Brain microvascular endothelial cell (primary cell): Measurements from ENCODE around the gene OTOF.

Experiments
- DNase-seq: peaks from one replicate; pipeline ENCODE4 v3.0.0-alpha.2; 2020
- H3K27ac ChIP-seq: fragments of 250-450 bp; sonication (Bioruptor Pico); 2 replicates; pipeline ENCODE4 v1.5.1; 2020; ENCODE audit warnings: mild to moderate bottlenecking, moderate library complexity
- H3K27me3 ChIP-seq: fragments of 250-450 bp; sonication (Bioruptor Pico); replicated peaks from 2 replicates; pipeline ENCODE4 v1.5.1; 2020; ENCODE audit warnings: mild to moderate bottlenecking
- H3K36me3 ChIP-seq: fragments of 250-450 bp; sonication (Bioruptor Pico); replicated peaks from 2 replicates; pipeline ENCODE4 v1.5.1; 2020; ENCODE audit warnings: mild to moderate bottlenecking
- H3K4me3 ChIP-seq: 2 replicates; pipeline ENCODE4 v1.5.1; 2011; ENCODE audit warnings: low read depth, mild to moderate bottlenecking, control low read depth, low read length, moderate library complexity
- in situ Hi-C: cut with HindIII; loops from 2 replicates; pipeline ENCODE4 v1.10.0; 2017; ENCODE audit warnings: low sequenced_read_pairs, low pct_ligation_motif_present
- TF ChIP-seq, protein P1 (sequence below): IDR thresholded peaks from 2 replicates; pipeline ENCODE4 v1.5.1; 2011; ENCODE audit warnings: low read depth, mild to moderate bottlenecking, moderate library complexity, low read length, control low read depth, inconsistent platforms; ENCODE audit errors: missing control alignments

Gene OTOF

GRCh38 chr2:26500406-26500805, 22.5 kb upstream of the OTOF start:
- no peaks in the 10 kb centered on the region for H3K36me3 ChIP-seq
- TF ChIP-seq, protein P1, sequence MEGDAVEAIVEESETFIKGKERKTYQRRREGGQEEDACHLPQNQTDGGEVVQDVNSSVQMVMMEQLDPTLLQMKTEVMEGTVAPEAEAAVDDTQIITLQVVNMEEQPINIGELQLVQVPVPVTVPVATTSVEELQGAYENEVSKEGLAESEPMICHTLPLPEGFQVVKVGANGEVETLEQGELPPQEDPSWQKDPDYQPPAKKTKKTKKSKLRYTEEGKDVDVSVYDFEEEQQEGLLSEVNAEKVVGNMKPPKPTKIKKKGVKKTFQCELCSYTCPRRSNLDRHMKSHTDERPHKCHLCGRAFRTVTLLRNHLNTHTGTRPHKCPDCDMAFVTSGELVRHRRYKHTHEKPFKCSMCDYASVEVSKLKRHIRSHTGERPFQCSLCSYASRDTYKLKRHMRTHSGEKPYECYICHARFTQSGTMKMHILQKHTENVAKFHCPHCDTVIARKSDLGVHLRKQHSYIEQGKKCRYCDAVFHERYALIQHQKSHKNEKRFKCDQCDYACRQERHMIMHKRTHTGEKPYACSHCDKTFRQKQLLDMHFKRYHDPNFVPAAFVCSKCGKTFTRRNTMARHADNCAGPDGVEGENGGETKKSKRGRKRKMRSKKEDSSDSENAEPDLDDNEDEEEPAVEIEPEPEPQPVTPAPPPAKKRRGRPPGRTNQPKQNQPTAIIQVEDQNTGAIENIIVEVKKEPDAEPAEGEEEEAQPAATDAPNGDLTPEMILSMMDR: no peak
- peaks cover 9% of the 10 kb centered on the region for H3K27me3 ChIP-seq
- in situ Hi-C loops: no loop called here
- H3K27ac ChIP-seq: no peak overlapping the region
- H3K4me3 ChIP-seq: no peak overlapping the region
- DNase-seq: no peak

- in situ Hi-C loops: no loop called here
- TF ChIP-seq, protein P1: no peak
- Histone ChIP-seq H3K36me3 (no peaks in the 10 kb centered on the region), H3K27me3 (no peaks in the 10 kb centered on the region), H3K27ac (no peak overlapping the region), H3K4me3 (no peak overlapping the region)
- DNase-seq: no peak
Measured at GRCh38 chr2:26495705-26496297, 17.9 kb upstream of the OTOF start.

DNA sequence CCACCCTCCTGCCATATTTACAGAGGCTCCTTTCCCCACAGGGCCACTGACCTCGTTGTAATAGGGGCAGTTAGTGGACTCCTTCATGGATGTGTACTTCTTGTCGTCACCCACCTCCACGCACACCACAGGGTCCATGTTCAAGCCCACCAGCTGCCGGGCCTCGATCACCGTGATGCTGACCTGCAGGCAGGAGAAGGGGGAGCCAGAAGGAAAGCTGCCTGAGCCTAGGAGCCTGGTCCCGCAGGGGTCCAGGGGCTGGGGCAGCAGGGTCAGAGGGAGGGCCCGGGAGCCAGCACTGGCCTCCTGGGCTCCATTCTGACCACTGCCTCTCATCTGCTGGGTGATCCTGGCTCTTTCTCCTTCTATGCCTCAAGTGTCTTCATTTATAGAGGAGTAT, 17.0 kb upstream of the OTOF start:
- H3K36me3 ChIP-seq: no peaks in the 10 kb centered on the region
- in situ Hi-C loops: no loop called here
- no peak overlapping the region for H3K4me3 ChIP-seq
- H3K27ac ChIP-seq: no peak overlapping the region
- TF ChIP-seq, protein P1: no peak
- DNase-seq: no peak
- H3K27me3 ChIP-seq: no peaks in the 10 kb centered on the region

- in situ Hi-C loops: no loop called here
- no peak overlapping the region for H3K4me3 ChIP-seq
- H3K36me3 ChIP-seq: no peaks in the 10 kb centered on the region
- no peak overlapping the region for H3K27ac ChIP-seq
- no peaks in the 10 kb centered on the region for H3K27me3 ChIP-seq
- TF ChIP-seq, protein P1: no peak
- no peak for DNase-seq
Measured at GRCh38 chr2:26494199-26494598, 16.3 kb upstream of the OTOF start.

GRCh38 chr2:26493566-26493965, 15.6 kb upstream of the OTOF start:
- Histone ChIP-seq H3K36me3 (no peaks in the 10 kb centered on the region), H3K27ac (no peak overlapping the region), H3K4me3 (no peak overlapping the region), H3K27me3 (no peaks in the 10 kb centered on the region)
- no peak for DNase-seq
- in situ Hi-C loops: no loop called here
- TF ChIP-seq, protein P1: no peak

DNA sequence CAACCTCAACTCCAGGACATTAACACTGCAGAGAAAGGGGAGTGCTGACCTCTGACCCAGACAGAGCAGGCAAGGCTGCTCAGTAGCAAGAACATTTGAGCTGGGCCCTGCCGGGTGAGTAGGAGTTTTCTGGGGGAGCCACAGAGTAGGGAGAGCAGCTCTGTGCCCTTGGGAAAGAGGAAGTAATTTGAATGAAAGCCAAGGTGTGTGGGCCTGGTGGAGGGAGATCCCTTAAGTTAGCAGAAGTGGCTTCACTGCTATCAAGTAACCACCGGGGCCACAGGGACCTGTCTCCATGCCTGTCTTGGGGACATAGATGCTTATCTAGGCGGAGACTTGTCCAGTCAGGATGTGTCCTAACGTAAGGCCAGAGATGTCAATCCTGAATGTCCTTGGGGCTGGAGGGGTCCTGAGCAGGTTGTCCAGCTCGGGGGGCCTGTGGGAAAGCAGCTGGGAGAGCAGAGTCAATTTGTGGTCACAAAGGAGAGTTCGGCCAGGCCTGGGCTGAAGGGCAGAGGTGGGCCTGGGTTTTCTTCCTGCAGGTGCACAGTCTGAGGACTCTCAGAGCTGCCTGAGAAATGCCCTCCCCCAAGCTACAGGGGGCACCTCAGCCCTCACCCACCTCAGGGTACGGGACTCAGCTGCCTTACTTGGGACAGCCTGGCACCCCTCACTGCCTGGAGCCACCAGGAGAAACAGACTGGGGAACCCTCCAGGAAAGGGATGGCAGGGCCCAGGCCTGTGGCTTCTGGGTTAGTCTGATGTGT, 15.0 kb upstream of the OTOF start:
- Histone ChIP-seq H3K27me3 (no peaks in the 10 kb centered on the region), H3K27ac (no peak overlapping the region), H3K36me3 (no peaks in the 10 kb centered on the region), H3K4me3 (no peak overlapping the region)
- in situ Hi-C loops: no loop called here
- no peak for DNase-seq
- TF ChIP-seq, protein P1: no peak
